HG02678 (cell line): Measurements from ENCODE around the gene PPP3CA.

ENCODE experiments used
- ATAC-seq: cut with Tn5 transposase; IDR thresholded peaks from one replicate; pipeline ENCODE4 v1.9.1; 2021; ENCODE audit warnings: mild to moderate bottlenecking, moderate library complexity; ENCODE audit not compliant: unreplicated experiment

Gene PPP3CA

GRCh38 chr4:100977746-100978397 lies 369.5 kb downstream of the PPP3CA start:
- ATAC-seq = no peak

DNA sequence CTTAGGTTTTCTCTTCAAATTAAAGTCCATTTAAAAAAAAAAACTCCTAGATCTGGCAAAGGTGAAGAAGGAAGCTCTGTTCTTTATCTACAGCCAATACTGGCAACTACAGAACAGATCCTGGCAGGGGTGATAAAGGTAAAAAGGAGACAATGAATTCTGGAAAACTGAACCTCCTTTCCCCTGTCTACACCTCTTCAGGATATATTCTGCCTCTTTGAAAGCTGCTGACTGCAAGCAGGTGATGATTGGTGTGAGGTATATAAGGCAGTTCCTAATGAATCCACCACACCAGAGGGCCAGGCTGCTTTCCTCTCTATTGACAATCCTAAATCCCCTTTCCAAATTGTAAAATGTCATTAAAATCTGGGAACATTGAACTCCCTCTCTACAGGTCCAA lies 370.1 kb downstream of the PPP3CA start:
- no peak for ATAC-seq
